HepG2 (cell line): ENCODE data around the gene LSM12. TPM values are rescaled to one million over a fixed set of nuclear protein-coding genes. Genes with fewer than 3 reads are reported as not detected.
A peak's percentile ranks its signal among the peaks of the same experiment; 100 is the strongest.

Experiments used
- EP300 ChIP-seq, 3 experiments: sonication (generic) in 1 of 3; formaldehyde crosslinking in 1 of 3; IDR thresholded peaks; 2 replicates each; pipeline versions ENCODE4 v1.5.1 to v1.6.1; 2011 to 2020; ENCODE audit warnings: low read depth in 2 of 3, low read length in 2 of 3, borderline replicate concordance in 1 of 3, improper control_type of control experiment in 1 of 3, mild to moderate bottlenecking in 1 of 3, missing genetic modification reagents in 1 of 3, moderate library complexity in 1 of 3
- GATAD2A ChIP-seq: IDR thresholded peaks from 2 replicates; pipeline ENCODE4 v1.6.1; 2016
- RAD21 ChIP-seq: fragments of 450-650 bp; formaldehyde crosslinking; IDR thresholded peaks from 2 replicates; pipeline ENCODE4 v1.5.0; 2020; ENCODE audit warnings: mild to moderate bottlenecking
- SSRP1 ChIP-seq: IDR thresholded peaks from 2 replicates; pipeline ENCODE4 v1.6.1; 2016; ENCODE audit warnings: control low read depth
- STAG1 ChIP-seq: sonication (generic); formaldehyde crosslinking; IDR thresholded peaks from 2 replicates; pipeline ENCODE4 v1.4.0; 2020; ENCODE audit warnings: missing genetic modification reagents
- ZBTB38 ChIP-seq: sonication (generic); formaldehyde crosslinking; IDR thresholded peaks from 2 replicates; pipeline ENCODE4 v1.5.1; 2020; ENCODE audit warnings: mild to moderate bottlenecking, missing genetic modification reagents
- ZNF205 ChIP-seq: IDR thresholded peaks from 2 replicates; pipeline ENCODE4 v1.6.1; 2018; ENCODE audit warnings: missing biosample characterization, missing genetic modification reagents
- polyA plus RNA-seq, 8 experiments: library from polyadenylated mRNA; depleted of rRNA in 3 of 8; stranded (reverse) in 7 of 8; unstranded in 1 of 8; fragments of >200 nt; fragmentation: Illumina TruSeq in 4 of 8; extraction: Trizol in 4 of 8; gene quantifications; 2 replicates each; pipeline versions ENCODE4 v1.2.1 to v1.2.3, GENCODE V29; 2011 to 2016; ENCODE audit warnings: low read depth in 4 of 8, missing spikeins in 1 of 8, mixed read lengths in 1 of 8; ENCODE audit not compliant: insufficient read depth in 1 of 8
- total RNA-seq, 5 experiments: library from RNA; depleted of rRNA; stranded (reverse); fragments of >200 nt; fragmentation: Illumina TruSeq; extraction: Trizol; gene quantifications; 2 replicates each; pipeline ENCODE4 v1.2.3, GENCODE V29; 2016; ENCODE audit warnings: low read depth in 1 of 5
- TF ChIP-seq, protein P1 (sequence below): sonication (generic); formaldehyde crosslinking; IDR thresholded peaks from 2 replicates; pipeline ENCODE4 v1.4.0; 2020; ENCODE audit warnings: missing genetic modification reagents
- TF ChIP-seq, protein P2 (sequence below): sonication (generic); formaldehyde crosslinking; IDR thresholded peaks from 2 replicates; pipeline ENCODE4 v1.4.0; 2020; ENCODE audit warnings: missing genetic modification reagents
- TF ChIP-seq, protein P3 (sequence below): sonication (generic); formaldehyde crosslinking; IDR thresholded peaks from 2 replicates; pipeline ENCODE4 v1.4.0; 2020; ENCODE audit warnings: missing genetic modification reagents
- TF ChIP-seq, protein P4 (sequence below): sonication (generic); formaldehyde crosslinking; IDR thresholded peaks from 2 replicates; pipeline ENCODE4 v1.4.0; 2020; ENCODE audit warnings: missing genetic modification reagents
- TF ChIP-seq, protein P5 (sequence below): sonication (generic); formaldehyde crosslinking; IDR thresholded peaks from 2 replicates; pipeline ENCODE4 v1.4.0; 2020; ENCODE audit warnings: missing genetic modification reagents
- TF ChIP-seq, protein P6 (sequence below): sonication (generic); formaldehyde crosslinking; IDR thresholded peaks from 2 replicates; pipeline ENCODE4 v1.4.0; 2020; ENCODE audit warnings: missing genetic modification reagents

Gene LSM12
- total and polyA plus RNA-seq, 2 of the 13 experiments (the other 11 are each of a cell fraction or from before 2014, with no cell fraction given) = 52.8 to 55.7 TPM

DNA sequence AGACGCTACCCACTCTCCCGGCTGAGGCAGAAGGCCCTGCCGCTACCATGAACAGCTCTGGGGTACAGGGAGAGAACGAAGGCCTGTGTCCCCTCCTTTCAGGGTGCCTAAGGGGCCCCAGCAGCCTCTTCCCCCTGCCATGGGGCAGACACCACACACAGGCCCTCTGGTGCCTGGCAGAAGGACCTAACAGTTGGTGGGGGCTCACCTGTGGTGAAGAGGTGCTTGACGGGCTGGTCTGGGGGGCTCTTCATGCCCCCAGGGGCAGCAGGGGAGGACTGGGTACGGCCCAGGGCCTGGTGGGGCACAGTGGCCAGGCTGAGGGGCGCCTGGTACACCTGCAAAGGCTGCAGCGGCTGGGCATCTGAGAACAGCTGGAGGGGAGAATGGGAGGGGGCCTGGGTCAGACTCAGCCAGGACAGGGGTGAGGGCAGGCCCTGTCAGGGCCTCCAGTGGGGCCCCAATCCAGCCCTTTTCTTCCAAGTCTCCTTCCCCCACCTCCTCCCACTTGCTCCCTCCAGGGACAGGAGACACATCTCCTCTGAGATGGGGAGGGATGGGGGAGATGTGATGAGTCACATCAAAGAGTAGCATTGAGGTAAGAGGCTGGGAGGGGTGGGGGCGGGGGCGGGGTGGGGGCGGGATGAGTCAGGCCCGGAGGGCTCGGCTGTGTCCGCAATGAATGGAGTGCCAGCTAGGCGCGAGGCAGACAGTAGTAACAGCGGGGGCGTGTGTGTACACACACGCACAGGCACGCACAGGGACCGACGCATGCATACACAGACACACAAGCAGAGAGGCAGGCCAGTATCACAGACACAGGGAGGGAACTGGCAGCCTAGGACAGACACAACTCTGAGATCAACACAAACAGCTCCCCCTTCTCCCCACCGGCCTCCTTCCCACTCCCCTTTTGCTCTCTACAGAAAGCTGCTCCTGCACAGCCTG is 20.2 kb upstream of the LSM12 start (continued):
- TF ChIP-seq, protein P1, sequence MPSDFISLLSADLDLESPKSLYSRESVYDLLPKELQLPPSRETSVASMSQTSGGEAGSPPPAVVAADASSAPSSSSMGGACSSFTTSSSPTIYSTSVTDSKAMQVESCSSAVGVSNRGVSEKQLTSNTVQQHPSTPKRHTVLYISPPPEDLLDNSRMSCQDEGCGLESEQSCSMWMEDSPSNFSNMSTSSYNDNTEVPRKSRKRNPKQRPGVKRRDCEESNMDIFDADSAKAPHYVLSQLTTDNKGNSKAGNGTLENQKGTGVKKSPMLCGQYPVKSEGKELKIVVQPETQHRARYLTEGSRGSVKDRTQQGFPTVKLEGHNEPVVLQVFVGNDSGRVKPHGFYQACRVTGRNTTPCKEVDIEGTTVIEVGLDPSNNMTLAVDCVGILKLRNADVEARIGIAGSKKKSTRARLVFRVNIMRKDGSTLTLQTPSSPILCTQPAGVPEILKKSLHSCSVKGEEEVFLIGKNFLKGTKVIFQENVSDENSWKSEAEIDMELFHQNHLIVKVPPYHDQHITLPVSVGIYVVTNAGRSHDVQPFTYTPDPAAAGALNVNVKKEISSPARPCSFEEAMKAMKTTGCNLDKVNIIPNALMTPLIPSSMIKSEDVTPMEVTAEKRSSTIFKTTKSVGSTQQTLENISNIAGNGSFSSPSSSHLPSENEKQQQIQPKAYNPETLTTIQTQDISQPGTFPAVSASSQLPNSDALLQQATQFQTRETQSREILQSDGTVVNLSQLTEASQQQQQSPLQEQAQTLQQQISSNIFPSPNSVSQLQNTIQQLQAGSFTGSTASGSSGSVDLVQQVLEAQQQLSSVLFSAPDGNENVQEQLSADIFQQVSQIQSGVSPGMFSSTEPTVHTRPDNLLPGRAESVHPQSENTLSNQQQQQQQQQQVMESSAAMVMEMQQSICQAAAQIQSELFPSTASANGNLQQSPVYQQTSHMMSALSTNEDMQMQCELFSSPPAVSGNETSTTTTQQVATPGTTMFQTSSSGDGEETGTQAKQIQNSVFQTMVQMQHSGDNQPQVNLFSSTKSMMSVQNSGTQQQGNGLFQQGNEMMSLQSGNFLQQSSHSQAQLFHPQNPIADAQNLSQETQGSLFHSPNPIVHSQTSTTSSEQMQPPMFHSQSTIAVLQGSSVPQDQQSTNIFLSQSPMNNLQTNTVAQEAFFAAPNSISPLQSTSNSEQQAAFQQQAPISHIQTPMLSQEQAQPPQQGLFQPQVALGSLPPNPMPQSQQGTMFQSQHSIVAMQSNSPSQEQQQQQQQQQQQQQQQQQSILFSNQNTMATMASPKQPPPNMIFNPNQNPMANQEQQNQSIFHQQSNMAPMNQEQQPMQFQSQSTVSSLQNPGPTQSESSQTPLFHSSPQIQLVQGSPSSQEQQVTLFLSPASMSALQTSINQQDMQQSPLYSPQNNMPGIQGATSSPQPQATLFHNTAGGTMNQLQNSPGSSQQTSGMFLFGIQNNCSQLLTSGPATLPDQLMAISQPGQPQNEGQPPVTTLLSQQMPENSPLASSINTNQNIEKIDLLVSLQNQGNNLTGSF (CRISPR knock-in tag) = no peak
- TF ChIP-seq, protein P2, sequence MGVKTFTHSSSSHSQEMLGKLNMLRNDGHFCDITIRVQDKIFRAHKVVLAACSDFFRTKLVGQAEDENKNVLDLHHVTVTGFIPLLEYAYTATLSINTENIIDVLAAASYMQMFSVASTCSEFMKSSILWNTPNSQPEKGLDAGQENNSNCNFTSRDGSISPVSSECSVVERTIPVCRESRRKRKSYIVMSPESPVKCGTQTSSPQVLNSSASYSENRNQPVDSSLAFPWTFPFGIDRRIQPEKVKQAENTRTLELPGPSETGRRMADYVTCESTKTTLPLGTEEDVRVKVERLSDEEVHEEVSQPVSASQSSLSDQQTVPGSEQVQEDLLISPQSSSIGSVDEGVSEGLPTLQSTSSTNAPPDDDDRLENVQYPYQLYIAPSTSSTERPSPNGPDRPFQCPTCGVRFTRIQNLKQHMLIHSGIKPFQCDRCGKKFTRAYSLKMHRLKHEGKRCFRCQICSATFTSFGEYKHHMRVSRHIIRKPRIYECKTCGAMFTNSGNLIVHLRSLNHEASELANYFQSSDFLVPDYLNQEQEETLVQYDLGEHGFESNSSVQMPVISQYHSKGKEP = no peak
- TF ChIP-seq GATAD2A (peak; percentile 54; the same call in 1 of the 2 replicates), ZNF205 (CRISPR knock-in tag) (peak; percentile 43; the same call in 1 of the 2 replicates), RAD21 (0 out of 2 replicates have a peak, but pooled peaks have one; percentile 22), SSRP1 (CRISPR knock-in tag) (peak; percentile 57; the same call in 1 of the 2 replicates), ZBTB38 (CRISPR knock-in tag) (peak; percentile 94), STAG1 (CRISPR knock-in tag) (no peak), EP300 (IDR thresholded peaks at IDR 0.05; ENCODE audit: low read depth in 2 of 2, low read length in 2 of 2) (0 out of 4 replicates have a peak, but pooled peaks of 1 of the 2 experiments have one; percentile 15), EP300 (CRISPR knock-in tag; IDR thresholded peaks at IDR 0.05; ENCODE audit: borderline replicate concordance) (no peak)
- TF ChIP-seq, protein P3, sequence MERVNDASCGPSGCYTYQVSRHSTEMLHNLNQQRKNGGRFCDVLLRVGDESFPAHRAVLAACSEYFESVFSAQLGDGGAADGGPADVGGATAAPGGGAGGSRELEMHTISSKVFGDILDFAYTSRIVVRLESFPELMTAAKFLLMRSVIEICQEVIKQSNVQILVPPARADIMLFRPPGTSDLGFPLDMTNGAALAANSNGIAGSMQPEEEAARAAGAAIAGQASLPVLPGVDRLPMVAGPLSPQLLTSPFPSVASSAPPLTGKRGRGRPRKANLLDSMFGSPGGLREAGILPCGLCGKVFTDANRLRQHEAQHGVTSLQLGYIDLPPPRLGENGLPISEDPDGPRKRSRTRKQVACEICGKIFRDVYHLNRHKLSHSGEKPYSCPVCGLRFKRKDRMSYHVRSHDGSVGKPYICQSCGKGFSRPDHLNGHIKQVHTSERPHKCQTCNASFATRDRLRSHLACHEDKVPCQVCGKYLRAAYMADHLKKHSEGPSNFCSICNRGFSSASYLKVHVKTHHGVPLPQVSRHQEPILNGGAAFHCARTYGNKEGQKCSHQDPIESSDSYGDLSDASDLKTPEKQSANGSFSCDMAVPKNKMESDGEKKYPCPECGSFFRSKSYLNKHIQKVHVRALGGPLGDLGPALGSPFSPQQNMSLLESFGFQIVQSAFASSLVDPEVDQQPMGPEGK (CRISPR knock-in tag) = peak; percentile 76
- TF ChIP-seq, protein P4, sequence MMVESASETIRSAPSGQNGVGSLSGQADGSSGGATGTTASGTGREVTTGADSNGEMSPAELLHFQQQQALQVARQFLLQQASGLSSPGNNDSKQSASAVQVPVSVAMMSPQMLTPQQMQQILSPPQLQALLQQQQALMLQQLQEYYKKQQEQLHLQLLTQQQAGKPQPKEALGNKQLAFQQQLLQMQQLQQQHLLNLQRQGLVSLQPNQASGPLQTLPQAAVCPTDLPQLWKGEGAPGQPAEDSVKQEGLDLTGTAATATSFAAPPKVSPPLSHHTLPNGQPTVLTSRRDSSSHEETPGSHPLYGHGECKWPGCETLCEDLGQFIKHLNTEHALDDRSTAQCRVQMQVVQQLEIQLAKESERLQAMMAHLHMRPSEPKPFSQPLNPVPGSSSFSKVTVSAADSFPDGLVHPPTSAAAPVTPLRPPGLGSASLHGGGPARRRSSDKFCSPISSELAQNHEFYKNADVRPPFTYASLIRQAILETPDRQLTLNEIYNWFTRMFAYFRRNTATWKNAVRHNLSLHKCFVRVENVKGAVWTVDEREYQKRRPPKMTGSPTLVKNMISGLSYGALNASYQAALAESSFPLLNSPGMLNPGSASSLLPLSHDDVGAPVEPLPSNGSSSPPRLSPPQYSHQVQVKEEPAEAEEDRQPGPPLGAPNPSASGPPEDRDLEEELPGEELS = peak; percentile 57; the same call in 1 of the 2 replicates
- TF ChIP-seq, protein P5, sequence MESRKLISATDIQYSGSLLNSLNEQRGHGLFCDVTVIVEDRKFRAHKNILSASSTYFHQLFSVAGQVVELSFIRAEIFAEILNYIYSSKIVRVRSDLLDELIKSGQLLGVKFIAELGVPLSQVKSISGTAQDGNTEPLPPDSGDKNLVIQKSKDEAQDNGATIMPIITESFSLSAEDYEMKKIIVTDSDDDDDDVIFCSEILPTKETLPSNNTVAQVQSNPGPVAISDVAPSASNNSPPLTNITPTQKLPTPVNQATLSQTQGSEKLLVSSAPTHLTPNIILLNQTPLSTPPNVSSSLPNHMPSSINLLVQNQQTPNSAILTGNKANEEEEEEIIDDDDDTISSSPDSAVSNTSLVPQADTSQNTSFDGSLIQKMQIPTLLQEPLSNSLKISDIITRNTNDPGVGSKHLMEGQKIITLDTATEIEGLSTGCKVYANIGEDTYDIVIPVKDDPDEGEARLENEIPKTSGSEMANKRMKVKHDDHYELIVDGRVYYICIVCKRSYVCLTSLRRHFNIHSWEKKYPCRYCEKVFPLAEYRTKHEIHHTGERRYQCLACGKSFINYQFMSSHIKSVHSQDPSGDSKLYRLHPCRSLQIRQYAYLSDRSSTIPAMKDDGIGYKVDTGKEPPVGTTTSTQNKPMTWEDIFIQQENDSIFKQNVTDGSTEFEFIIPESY (CRISPR knock-in tag) = peak; percentile 93
- TF ChIP-seq, protein P6, sequence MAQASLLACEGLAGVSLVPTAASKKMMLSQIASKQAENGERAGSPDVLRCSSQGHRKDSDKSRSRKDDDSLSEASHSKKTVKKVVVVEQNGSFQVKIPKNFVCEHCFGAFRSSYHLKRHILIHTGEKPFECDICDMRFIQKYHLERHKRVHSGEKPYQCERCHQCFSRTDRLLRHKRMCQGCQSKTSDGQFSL = no peak
